Measurements from ENCODE around the gene ZFAND4.
"Not testable (repeated sequence)": the region's sequence is repeated elsewhere in the genome, so short reads cannot be mapped to it uniquely, and the experiment has no call there.

ZFAND4 gene

DNA sequence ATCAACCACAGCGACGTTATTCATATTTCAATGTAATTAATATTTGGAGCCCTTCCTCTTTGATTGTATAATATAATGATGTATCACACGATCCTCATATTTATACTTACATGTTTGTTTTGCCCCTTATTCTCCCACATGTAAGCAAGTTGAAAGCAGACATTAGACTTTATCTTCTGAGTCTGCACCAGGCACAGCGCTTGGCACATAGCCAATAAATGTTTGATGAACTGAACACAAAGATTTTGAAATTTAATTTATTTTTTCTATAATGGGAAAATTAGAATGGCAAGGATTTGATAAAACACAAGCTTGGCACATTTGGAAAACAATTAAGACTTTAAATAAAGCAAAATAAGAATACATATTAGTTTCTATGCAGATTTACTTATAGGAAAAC, 31.6 kb downstream of the ZFAND4 start:
- no peak for DNase-seq (ENCODE audit: low read depth in 2 of 2)

DNA sequence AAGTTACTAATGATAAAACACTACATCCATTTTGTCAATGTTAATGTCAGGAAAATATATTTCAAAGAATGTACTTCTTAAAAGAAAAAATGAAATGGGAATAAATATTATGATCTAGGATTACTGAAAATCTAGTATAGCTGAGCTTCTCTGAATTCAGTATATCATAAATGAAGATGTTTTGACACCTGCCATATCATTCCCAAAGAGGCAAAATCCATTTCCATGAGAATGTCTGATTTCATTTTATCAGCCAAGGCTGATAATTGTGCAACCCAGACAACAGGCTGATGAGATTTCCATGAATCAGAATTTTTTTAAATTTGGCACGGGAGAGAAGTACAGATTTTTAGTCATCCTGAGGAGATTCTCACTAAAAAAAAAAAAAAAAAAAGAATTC, 32.5 kb downstream of the ZFAND4 start:
- no peak for DNase-seq (ENCODE audit: low read depth in 2 of 2)

DNA sequence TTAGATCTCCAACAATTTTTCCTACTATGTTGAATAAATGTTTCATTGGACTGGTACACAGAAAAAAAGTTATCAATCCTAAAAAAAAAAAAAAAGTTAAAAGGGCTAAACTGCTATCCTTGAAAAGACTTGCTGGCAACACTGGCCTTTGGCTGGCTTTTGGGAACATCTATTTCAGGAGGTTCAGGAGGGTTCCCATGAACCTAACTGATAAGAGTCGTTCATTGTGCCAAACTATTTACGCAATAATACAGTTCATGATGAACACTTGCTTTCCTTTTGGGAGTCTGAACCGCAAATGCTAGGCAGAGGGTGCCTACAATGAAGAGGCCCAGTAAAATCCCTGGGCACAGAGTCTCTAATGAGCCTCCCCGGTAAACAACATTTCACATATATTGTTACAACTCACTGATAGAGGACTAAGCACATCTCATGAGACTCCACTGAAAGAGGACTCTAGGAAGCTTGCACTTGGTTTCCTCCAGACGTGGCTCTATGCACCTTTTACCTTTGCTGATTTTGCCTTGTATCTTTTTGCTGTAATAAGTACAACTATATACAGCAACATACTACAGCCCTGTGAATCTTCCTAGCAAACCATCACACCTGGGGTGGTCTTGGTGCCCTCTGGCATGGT, 45.0 kb downstream of the ZFAND4 start:
- DNase-seq (ENCODE audit: low read depth in 2 of 2): no peak

DNA sequence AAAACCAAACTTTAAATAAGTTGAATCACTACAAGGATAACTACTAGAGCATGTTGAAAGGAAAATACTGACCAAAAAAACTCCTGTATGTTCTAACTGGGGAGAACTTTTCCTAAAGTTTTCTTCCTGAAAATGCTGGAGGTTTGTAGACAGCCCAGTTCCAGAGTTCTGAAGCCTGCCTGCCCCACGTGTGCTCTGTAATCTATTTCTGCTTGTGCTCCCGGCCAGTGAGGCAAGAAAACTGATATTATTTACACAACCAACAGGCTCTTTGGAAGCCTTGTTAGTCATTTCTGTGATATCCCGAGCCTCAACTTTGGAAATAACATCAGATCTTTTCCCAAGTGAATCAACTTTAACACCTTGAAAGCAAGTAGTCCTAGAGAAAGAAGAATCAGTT, 46.7 kb downstream of the ZFAND4 start:
- no peak for DNase-seq (ENCODE audit: low read depth in 2 of 2)

DNA sequence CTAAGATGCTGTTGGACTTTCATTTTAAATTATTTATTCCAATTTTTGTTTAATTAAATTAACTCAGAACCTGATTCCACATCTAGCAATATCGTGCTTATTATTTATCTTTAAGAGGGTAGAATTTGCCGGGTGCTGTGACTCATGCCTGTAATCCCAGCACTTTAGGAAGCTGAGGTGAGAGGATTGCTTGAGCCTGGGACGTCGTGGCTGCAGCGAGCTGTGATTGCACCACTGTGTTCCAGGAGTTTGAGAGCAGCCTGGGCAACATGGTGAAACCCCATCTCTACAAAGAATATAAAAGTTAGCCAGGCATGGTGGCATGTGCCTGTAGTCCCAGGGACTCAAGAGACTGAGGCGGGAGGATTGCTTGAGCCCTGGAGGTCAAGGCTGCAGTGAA, 47.8 kb downstream of the ZFAND4 start:
- DNase-seq (ENCODE audit: low read depth in 2 of 2): no peak

DNA sequence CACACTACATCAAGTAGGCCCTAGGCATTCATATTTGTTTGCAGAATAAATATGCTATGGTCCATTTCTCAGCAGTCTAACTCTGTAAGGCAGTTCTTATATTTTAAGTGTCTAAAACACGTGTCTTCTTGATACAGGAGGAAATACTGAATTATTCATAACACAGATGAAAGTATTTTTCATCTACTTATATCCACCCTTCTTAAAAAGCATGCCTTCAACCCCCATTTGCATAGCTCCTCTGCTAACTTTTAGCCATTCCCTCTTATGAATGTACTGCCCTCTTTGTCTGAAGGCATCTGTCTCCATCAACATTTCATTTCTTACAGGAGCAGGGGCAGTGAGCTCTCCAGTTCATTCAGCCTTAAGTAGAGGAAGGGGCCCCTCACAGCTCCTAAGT, 57.7 kb downstream of the ZFAND4 start:
- no peak for DNase-seq (ENCODE audit: low read depth in 2 of 2)

DNA sequence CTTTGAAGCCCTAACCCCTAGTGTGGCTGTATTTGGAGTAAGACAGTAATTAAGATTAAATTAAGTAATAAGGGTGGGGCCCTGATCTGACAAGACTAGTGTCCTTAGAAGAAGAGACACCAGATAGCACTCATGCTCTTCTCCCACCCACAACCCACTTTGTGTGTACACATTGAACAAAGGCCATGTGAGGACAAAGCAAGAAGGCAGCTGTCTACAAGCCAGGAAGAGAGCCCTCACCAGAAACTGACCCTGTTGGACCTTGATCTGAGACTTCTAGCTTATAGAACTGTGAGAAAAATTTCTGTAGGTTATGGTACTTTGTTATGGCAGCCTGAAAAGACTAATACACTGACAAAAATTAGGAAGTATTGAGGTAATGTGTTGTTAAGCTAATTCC, 59.8 kb downstream of the ZFAND4 start:
- DNase-seq (ENCODE audit: low read depth in 2 of 2): no peak

DNA sequence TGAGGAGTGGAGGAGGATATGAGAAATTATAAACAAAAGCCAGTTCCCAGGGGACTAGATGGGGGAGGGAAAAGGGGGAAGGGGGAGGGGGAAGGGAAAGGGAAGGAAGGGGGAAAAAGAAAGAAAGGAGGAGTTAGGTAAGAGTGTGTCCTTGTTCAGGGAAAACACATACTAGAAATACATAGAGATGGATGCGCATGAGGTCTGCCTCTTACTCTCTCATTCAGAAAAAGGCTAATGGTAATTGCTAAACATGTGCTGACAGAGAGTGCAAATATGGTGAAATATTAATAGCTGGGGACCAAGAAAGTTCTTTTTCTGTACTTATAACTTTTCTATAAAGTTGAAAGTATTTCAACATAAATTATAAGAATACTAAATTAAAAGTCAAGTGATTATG, 64.5 kb downstream of the ZFAND4 start:
- no peak for DNase-seq (ENCODE audit: low read depth in 2 of 2)

DNA sequence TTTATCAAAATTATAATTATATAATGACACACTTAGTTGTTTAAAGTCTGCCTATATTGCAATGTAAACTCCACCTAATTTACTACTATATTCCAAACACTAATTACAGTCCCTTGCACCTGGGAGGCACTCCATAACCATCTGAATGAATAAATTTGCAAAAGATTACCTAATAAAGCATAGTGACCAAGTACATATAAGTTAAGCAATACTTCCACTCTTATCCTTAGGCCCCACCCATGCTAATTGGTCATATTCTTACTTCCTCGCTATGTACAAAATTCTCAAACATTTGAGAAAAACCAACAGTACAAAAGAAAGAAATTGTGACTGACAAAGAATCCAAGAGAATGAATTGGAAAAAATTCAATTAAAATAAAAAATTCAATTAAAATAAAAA, 65.3 kb downstream of the ZFAND4 start:
- no peak for DNase-seq (ENCODE audit: low read depth in 2 of 2)

DNA sequence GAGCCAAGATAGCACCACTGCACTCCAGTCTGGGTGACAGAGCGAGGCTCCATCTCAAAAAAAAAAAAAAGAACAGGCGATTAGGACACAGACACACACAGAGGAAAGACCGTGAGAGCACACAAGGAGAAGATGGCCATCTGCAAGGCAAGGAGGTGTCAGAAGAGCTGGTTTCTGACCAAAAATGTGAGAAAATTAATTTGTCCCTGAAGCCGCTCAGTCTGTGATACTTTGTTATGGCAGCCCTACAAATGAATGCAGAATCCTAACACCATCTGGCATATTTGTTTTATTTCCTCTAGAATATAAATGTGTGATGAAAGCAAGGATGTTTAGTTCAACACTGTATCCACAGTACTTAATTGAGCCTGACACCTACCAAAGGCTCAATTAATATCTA, 69.7 kb downstream of the ZFAND4 start:
- no peak for DNase-seq (ENCODE audit: low read depth in 2 of 2)

DNA sequence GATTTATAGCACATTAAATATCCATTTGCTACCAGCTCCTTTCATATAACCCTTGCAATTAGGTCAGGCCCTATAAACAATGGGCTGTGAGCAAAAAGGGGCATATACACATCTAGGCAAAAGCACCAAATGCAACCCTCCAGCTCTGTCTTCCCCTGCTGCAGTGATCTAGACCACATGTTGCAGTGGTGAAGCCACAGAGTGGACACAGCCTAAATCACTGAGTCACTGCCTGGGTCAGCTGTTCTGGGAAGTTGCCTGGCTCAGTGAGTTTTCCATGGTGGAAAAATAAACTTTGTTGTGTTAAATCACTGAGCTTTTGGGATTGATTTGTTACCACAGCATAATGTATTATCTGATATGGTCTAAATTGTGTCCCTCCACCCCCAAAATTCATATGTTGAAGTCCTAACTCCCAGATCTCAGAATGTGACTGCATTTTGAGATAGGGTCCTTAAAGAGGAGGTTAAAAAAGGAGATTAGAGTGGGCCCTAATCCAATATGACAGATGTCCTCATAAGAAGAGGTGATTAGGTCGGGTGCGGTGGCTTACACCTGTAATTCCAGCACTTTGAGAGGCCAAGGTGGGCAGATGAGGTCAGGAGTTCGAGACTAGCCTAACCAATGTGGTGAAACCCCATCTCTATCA, 70.4 kb downstream of the ZFAND4 start:
- no peak for DNase-seq (ENCODE audit: low read depth in 2 of 2)

DNA sequence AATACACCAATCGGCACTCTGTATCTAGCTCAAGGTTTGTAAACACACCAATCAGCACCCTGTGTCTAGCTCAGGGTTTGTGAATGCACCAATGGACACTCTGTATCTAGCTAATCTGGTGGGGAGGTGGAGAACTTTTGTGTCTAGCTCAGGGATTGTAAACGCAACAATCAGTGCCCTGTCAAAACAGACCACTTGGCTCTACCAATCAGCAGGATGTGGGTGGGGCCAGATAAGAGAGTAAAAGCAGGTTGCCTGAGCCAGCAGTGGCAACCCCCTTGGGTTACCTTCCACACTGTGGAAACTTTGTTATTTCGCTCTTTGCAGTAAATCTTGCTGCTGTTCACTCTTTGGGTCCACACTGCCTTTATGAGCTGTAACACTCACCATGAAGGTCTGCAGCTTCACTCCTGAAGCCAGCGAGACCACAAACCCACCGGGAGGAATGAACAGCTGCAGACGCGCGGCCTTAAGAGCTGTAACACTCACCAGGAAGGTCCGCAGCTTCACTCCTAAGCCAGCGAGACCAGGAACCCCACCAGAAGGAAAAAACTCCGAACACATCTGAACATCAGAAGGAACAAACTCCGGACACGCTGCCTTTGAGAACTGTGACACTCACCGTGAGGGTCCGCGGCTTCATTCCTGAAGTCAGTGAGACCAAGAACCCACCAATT, 71.2 kb downstream of the ZFAND4 start:
- not testable (repeated sequence) for DNase-seq (ENCODE audit: low read depth in 2 of 2)

DNA sequence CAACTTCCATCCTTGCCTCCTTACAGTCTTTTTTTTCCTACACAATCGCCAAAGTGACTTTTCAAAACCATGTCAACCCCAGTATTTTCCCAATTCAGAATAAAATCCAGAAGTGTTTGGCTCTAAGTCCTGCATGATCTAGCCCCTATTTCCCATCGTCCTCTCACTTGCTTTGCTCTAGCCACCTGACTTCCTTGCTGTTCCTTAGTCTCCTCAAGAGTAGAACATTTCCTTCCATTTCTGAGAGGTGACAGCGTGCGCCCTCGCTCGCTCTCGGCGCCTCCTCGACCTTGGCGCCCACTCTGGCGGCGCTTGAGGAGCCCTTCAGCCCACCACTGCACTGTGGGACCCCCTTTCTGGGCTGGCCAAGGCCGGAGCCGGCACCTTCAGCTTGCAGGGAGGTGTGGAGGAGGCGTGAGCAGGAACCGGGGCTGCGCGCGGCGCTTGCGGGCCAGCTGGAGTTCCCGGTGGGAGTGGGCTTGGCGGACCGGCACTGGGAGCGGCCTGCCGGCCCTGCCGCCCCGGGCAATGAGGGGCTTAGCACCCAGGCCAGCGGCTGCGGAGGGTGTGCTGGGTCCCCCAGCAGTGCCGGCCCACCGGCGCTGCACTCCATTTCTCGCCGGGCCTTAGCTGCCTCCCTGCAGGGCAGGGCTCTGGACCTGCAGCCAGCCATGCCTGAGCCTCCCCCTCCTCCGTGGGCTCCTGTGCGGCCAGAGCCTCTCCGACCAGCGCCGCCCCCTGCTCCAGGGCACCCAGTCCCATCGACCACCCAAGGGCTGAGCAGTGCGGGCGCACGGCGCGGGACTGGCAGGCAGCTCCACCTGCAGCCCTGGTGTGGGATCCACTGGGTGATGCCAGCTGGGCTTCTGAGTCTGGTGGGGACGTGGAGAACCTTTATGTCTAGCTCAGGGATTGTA, 72.0 kb downstream of the ZFAND4 start:
- DNase-seq (ENCODE audit: low read depth in 2 of 2): not testable (repeated sequence)

DNA sequence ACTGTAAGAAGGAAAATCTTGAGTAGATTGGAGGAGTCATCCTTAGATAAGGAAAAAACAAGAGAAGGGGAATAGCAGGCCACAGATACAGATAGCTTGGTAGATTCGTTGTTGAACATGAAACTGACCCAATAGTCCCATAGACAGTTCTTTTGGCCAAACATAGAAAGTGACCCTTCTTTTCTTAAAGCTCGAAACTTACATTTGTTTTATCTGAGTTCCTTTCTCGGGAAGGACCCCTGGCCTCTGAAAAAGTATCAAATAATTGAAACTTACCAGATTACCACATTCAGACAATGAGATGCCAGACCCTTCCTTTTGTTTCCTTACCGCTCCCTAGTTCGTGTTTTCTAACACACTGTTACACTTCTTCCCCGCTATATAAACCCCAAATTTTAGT, 72.9 kb downstream of the ZFAND4 start:
- no peak for DNase-seq (ENCODE audit: low read depth in 2 of 2)

DNA sequence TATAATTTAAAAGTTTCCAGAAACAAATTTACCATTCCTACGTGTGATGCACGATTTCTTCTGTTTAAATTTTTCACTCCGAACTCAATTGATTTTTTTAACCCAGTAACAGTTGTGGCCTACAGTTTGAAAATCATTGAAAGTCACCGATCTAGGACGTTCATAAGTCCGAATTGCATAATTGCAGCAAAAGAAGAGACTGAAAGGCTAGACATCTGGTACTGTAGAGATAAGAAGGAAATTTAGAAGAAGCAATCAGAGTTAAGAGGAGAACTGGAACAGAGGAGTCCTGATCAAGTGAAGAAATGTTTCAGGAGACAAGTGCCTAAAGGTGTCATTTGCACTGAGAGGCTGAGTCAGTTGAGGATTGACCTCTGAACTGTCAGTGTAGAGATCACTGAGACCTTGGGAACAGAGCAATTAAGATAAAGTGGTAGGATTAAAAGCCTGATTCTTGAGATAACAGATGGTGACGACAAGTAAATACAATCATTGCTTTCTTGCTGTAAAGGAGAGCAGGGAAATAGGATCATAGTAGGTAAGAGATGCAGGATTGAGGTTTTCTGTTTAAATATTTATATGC, 73.5 kb downstream of the ZFAND4 start:
- no peak for DNase-seq (ENCODE audit: low read depth in 2 of 2)

DNA sequence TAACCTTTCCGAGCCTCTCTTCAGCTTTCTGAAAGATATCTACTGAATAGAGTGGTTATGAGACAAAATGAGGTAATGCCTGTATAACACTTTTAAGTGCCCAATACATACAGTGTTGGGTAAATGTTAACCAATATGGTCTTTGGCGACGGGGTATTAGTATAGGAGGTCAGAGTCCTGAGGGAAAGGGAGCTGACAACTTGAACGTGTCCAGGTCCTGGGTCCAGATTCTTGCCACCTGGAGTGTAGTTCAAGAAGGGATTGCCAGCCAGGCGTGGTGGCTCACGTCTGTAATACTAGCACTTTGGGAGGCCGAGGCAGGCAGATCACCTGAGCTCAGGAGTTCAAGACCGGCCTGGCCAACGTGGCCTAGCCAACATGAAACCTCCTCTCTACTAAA, 76.0 kb downstream of the ZFAND4 start:
- DNase-seq (ENCODE audit: low read depth in 2 of 2): no peak

DNA sequence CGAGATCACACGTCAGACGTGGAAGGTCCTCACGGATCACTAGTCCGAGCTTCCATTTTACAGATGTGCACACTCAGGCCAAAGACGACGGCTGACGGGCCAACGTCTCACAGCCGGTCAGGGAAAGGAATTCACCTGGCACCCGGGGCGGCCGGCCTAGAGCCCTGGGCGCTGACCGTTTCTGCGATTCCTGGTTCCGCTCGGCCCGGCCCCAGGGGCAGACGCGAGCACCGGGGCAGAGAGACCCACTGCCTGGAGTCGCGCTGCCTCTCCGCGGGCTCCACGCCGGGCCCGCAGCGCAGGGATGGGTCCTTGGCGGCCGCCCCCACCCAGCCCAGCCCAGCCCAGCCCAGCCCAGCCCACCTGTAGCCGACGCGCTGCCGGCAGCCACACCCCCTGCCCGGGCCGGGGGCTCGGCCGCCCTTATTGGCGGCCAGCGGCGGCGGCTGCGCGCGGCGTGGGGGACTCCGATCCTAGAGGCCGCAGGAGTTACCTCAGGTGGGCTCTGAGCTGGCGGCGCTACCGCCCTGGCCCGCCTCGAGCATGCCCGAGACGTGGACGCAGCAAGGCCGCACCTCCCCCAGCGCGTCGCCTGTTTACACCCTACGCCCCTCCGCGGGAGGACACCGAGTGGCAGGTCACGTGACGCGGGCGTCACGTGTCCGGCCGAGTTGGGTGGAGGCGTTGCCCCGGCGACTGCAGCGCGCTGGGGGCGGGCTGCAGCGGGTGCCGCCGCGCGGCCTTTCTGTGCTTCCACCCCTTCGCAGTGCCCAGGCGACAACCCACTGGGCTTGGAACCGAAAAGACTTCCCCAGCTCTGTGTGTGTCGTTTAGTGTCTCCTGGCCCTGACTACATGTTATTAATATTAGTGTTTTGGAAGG, 78.1 kb downstream of the ZFAND4 start:
- DNase-seq (ENCODE audit: low read depth in 2 of 2): peak; percentile 72 to 78

DNA sequence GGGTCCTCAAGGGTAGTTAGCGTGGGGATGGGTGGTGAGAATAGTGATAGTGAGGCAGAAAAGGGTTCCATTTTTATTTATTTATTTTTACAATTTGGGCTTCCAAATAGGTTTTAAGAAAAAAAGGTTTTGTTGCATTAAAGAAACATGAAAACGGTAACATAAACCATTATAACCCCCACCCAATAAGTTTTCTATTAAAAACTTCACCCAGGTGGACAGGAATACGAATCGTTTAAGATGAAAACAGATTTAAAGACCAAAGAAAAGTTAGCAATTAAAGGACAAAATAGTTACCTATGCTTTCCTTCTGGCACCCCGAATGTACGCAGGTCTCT, 78.7 kb downstream of the ZFAND4 start:
- no peak for DNase-seq (ENCODE audit: low read depth in 2 of 2)

DNA sequence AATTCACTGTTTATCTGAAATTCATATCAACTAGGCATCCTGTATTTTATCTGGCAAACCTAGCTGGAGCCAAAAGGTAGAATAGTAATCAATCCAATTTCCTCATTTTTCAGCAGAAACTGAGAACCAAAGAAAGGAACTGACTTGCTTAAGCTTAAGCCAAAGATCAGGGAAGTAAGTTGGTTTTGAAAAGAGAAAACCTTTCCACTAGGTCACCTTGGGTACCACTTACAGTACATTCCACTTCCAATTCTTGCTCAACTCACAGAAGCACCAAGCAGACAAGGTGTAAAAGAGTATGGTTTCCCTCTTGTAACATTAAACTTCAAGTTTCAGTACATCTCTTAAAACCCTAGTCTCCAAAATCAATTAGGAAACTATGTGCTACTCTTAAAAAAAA, 79.6 kb downstream of the ZFAND4 start:
- no peak for DNase-seq (ENCODE audit: low read depth in 2 of 2)

DNA sequence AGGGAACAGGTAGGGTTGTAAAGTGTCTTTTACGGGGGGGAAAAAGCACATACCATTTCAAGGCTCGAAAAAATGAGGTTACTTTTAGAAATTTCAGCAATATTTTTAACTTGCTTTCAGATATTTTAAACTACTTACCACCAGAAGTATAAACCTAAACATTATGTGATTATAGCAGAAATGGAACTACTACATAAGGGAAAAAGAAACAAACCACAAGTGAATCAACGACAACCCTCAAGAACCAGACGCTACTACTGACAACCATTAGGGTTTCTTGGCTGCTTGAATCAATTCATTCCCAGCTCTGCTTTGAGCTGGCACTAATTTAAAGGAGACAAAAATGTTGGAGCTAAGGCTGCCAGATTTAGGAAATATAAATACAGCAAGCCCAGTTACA, 80.1 kb downstream of the ZFAND4 start:
- no peak for DNase-seq (ENCODE audit: low read depth in 2 of 2)

DNA sequence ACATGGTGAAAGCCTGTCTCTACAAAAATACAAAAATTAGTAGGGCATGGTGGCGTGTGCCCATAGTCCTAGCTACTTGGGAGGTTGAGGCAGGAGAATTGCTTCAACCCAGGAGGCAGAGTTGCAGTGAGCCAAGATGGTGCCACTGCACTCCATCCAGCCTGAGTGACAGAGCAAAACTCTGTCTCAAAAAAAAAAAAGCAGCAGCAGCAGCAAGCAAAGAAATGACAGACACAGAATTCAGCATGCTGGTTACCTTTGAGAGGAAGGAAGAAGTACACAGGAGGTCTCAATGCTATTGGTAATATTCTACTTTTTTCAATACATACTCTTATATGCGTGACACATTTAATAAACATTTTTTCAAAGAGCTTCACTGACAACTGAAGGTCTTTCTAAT, 81.3 kb downstream of the ZFAND4 start:
- DNase-seq (ENCODE audit: low read depth in 2 of 2): no peak
